AG10803 (cell line): ENCODE measurements around the gene LCTL.

Source experiments
- DNase-seq: peaks from one replicate; pipeline ENCODE4 v3.0.0; 2010; ENCODE audit warnings: low read depth
- H3K4me3 ChIP-seq: 2 replicates; pipeline ENCODE4 v1.5.1; 2011; ENCODE audit warnings: mild to moderate bottlenecking, low read length, control low read depth
- TF ChIP-seq, protein P1 (sequence below): conservative IDR thresholded peaks from 2 replicates; pipeline ENCODE4 v1.5.1; 2011; ENCODE audit warnings: mild to moderate bottlenecking, low read length, control low read depth, inconsistent platforms

Gene LCTL, protein sequence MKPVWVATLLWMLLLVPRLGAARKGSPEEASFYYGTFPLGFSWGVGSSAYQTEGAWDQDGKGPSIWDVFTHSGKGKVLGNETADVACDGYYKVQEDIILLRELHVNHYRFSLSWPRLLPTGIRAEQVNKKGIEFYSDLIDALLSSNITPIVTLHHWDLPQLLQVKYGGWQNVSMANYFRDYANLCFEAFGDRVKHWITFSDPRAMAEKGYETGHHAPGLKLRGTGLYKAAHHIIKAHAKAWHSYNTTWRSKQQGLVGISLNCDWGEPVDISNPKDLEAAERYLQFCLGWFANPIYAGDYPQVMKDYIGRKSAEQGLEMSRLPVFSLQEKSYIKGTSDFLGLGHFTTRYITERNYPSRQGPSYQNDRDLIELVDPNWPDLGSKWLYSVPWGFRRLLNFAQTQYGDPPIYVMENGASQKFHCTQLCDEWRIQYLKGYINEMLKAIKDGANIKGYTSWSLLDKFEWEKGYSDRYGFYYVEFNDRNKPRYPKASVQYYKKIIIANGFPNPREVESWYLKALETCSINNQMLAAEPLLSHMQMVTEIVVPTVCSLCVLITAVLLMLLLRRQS

DNA sequence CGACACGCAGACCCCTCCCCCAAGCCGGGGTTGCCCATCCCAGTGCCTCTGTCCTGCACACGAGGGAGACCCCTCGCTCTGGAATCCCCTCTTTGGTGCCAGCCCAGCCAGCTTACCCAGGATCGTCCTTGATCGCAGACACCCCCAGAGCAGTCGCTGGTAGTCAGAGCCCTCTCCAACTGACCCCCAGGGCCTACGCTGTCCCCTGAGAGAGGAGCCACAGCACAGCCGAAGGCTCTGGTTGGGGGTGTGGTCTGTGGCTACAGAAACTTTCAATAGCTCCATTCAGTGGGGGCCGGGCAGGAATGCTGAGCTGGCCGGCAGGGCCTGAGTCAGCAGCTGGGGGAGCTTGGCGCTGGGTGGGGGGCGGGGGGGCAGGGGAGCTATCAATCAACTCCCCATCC, at the start of gene LCTL:
LCTL (minus strand) TSS at position 258 of the 404 bp plus-strand sequence. CDS start 633 bp downstream, outside the sequence.
- TF ChIP-seq, protein P1, sequence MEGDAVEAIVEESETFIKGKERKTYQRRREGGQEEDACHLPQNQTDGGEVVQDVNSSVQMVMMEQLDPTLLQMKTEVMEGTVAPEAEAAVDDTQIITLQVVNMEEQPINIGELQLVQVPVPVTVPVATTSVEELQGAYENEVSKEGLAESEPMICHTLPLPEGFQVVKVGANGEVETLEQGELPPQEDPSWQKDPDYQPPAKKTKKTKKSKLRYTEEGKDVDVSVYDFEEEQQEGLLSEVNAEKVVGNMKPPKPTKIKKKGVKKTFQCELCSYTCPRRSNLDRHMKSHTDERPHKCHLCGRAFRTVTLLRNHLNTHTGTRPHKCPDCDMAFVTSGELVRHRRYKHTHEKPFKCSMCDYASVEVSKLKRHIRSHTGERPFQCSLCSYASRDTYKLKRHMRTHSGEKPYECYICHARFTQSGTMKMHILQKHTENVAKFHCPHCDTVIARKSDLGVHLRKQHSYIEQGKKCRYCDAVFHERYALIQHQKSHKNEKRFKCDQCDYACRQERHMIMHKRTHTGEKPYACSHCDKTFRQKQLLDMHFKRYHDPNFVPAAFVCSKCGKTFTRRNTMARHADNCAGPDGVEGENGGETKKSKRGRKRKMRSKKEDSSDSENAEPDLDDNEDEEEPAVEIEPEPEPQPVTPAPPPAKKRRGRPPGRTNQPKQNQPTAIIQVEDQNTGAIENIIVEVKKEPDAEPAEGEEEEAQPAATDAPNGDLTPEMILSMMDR, result no peak
- DNase-seq, result peak; percentile 53
- peak within 1 kb of the TSS; percentile 15; the same call in 1 of the 2 replicates for H3K4me3 ChIP-seq

DNA sequence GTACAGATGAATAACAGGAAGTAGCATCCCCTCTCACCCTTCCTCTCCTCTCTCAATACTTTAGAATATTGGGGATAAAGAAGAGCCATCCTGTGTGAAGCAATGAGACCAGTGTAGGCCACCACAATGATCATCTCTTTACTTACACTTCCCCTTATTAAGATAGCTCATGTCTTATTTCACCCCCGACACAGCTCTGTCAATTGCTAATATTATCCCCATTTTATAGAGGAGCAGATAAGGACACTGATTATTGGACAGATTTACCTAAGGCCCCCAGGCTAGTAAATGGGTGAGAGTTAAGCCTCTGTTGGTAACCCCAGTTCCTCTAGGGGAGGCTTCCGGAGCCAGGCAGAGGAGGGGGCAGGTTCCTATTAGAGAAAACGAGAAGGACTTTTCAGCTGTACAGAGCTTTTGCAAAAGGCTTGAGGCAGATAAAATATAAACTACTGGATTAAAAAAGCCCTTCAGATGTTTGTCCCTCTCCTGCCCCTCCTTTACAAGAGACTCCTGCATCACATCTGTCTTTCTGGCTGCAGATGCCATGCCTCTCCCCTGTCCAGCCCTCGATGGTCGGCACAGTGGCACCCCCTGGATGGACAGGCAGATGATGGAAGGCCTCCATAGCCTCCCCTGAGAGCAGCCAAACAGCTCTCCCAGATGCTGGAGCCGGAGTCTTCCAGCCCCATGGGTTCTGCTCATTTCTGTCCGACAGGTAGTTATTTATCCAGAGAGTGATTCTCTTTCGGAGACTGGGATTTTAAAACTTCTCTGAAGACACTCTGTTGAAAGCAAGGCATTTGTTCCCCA, 49.4 kb upstream of the LCTL start:
- no peak for DNase-seq

DNA sequence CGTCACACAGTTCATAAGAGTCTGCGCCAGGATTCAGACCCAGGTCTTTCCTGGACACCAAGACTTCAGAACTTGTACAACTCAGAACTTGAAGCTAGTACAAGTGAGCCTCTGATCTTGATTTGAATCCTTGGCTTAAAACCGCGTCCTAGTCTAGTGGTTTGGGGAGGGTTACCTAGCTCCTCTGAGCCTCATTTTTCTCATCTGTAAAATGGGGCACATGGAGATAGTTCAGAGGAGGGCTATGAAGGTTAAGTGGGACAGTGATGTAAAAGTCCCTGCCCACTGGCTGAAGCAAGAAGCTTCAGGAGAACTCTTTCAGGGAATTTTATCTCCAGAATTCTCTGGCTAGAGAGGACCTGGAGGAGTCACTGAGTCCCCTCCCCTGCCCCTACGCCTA, 48.7 kb upstream of the LCTL start:
- DNase-seq, result no peak
- H3K4me3 ChIP-seq, result no peak overlapping the region
- TF ChIP-seq, protein P1, result no peak

More for the DNA sequence above, 49.4 kb upstream of the LCTL start:
- H3K4me3 ChIP-seq, result no peak overlapping the region
- TF ChIP-seq, protein P1, result no peak

GRCh38 chr15:66613743-66614142, 47.9 kb upstream of the LCTL start:
- no peak overlapping the region for H3K4me3 ChIP-seq
- TF ChIP-seq, protein P1, result no peak
- DNase-seq, result no peak

DNA sequence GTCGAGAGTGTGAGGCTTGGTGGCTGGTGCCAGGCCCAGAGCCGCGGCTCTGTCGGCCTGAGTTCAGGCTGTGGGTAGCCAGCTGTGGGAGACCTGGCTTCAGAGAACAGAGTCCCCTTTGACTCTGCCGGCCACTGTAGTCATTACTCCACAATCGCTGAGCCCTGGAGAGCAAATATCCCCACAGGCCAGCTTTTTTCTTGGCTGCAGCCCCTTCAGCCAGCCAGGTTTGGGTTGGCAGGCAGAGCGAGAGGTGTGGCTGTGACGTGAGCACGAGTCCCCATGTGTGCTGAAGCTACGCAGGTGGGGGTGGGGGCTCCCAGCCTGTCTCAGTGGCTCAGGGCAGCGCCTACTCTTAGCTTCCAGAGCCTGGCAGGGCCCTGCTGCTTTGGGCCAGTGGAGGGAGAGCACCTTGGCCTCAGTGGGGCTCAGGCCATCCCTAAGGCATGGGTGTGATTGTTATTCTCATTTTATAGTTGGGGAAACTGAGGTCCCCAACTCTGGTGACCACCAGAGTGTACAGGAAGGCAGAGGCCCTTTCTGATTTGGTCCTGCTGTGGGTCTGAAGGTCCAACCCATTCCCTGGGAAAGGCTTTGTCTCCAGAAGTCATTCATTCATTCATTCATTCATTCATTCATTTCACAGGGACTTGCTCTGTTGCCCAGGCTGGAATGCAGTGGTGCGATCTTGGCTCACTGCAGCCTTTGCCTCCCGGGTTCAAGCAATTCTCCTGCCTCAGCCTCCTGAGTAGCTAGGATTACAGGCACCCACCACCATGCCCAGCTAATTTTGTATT, 45.7 kb upstream of the LCTL start:
- H3K4me3 ChIP-seq, result no peak overlapping the region
- DNase-seq, result no peak
- TF ChIP-seq, protein P1, result no peak

- no peak for DNase-seq
- TF ChIP-seq, protein P1, result no peak
- H3K4me3 ChIP-seq, result no peak overlapping the region
These were observed 44.1 kb upstream of the LCTL start for GRCh38 chr15:66609876-66610275.
